Hematopoietic multipotent progenitor cell treated with erythropoietin and hydrocortisone succinate and interleukin-3 and kit ligand, for 6 days (in vitro differentiated cells): Measurements from ENCODE around the gene AHI1.
"Not testable (repeated sequence)": the region's sequence is repeated elsewhere in the genome, so short reads cannot be mapped to it uniquely, and the experiment has no call there.

Source experiments
- DNase-seq: peaks from one replicate; pipeline ENCODE4 v3.0.0-alpha.2; 2015

Gene AHI1

DNA sequence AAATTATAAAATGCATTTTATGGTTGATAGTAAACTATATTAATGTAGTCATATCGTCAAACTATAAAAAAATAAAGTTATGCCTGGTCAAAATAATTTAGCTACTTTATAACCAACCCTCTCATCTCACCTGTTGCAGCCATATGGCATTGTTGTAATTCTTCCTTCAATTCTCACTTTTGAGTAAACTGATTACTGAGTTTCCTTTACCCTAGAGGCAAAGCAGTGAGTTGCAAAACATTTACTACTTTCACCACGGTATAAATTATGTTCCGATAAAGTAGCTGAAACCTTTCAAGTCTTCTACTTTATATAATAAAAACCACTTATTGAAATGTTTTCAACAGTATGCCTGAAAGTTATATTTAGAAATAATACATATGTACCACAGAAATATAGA lies 113.8 kb downstream of the AHI1 start:
- DNase-seq, result no peak

DNA sequence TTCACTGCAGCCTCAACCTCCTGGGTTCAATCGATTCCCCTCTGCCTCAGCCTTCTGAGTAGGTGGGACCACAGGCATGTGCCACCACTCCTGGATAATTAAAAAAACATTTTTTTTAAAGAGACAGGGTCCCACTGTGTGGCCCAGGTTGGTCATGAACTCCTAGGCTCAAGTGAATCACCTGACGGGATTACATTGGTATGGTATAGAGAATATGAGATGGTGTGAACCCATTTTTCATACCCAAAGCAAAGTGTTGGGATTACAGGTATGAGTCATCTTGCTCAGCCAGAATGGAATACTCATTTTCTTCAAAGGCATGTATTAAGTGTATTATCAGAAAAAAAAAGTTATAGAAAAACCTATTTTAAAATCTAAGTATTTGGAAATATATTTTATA lies 114.2 kb downstream of the AHI1 start:
- DNase-seq, result no peak

DNA sequence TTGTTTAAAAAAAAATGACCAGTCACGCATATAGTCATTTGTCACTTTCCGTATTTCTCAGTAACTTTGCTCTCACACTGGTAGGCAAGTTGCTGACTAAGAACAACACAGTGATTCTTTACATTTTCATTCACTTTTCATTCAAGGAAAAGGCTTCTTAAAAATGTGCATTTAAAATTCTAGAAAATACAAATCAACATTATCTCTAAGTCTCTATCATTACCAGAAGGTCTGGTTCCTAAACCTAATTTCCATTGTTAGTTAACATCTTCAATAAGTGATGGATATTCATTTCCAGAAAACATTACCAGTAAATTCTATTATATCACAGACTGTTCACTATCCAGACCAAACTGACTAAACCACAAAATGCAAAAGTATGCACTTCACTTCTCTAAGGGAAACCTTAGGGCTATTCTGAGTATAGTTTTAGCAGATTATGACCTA lies 115.3 kb downstream of the AHI1 start:
- no peak for DNase-seq

DNA sequence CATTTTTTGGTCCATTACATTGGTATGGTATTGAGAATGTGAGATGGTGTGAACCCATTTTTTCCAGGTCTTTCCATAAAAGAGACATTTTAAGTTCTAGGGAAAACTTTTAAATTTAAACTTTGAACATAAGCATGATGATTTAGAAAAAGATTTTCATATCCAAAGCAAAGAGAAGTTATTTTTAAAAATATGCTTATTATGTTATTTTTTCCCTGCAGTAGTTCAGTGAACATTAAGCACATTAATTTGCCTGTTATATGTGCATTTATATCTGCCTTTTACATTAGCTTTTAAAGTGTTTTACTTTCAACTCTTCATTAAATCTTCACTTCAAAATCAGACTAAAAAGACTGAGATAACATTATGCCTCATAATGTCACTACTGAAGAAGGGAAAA lies 116.7 kb downstream of the AHI1 start:
- no peak for DNase-seq

DNA sequence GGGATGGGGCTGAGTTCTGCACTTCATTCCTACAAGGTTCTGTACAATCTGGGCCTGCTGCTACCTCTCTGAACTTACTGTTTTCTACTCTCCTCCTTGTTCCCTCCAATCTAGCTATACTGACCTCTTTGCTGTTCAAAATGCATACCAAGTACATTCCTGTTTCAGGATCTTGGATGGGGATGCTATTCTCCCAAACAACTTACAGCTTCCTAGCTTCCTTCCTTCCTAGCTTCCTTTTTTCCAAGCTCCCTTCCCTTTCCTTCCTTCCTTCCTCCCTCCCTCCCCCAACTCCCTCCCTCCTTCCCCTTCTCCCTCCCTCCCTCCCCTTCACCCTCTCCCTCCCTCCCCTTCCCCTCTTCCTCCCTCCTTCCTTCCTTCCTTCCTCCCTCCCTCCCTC lies 117.9 kb downstream of the AHI1 start:
- DNase-seq, result no peak

DNA sequence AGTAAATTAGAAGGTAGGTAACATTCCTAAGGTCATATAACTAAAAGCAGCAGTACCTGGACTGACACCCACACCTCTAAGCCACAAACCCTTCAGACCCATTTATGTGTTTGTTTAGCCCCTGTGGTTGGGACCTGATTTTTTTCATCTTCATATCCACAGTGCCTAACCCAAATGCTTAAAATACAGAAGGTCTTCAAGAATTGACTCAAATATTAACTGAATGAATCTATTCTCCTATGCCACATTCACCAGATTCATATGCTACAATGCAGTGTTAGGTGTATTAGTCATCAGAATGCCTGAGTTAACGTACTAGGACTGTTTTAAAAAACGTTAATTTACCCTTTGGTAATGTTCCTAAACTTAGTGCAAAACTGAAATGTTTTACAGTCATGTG lies 124.8 kb downstream of the AHI1 start:
- no peak for DNase-seq

DNA sequence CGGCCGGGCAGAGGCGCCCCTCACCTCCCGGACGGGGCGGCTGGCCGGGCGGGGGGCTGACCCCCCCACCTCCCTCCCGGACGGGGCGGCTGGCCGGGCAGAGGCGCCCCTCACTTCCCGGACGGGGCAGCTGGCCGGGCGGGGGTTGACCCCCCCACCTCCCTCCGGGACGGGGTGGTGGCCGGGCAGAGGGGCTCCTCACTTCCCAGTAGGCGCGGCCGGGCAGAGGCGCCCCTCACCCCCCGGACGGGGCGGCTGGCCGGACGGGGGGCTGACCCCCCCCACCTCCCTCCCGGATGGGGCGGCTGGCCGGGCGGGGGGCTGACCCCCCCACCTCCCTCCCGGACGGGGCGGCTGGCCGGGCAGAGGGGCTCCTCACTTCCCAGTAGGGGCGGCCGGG lies 133.9 kb downstream of the AHI1 start:
- DNase-seq, result not testable (repeated sequence)

DNA sequence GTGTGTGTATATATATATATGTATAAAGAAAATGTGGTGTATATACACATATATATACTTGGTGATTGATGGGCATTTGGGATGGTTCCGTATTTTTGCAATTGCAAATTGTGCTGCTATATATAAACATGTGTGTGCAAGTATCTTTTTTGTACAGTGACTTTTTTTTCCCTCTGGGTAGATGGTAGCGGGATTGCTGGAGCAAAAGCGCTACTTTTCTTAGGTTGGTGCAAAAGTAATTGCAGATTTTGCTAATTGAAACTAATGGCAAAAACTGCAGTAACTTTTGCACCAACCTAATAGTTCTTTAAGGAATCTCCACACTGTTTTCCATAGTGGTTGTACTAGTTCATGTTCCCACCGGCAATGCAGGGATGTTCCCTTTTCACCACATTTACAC lies 135.4 kb downstream of the AHI1 start:
- DNase-seq, result no peak

DNA sequence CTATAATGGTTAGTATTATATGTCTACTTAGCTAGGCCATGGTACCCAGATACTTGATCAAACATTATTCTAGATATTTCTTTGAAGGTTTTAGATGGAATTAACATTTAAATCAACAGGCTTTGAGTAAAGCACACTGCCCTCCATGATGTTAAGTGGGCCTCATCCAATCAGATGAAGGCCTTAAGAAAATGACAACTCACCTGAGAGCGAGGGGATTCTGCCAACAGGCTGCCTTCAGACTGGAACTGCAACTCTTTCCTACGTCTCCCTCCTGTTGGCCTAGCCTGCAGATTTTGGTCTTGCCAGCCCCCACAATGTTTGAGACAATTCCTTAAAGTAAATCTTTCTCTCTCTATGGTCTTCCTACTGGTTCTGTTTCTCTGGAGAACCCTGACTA lies 137.3 kb downstream of the AHI1 start:
- DNase-seq, result no peak

DNA sequence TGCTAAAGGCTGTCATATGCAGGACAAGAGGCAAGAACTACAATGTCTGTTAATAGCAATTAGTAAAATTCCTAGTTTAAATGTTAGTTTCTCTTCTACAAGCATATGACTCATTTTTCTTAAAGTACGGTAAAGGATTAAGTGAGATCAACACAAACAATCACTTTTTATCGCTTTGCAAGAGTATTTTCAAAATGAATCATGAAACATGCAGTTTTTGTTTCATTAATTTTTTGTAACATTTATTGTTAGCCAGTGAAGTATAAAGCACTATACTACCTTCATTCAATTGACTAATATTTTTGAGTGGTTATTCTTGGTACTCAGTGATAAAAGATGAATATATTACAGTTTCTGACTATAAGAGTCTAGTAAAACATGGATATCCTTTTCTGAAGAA lies 138.6 kb downstream of the AHI1 start:
- DNase-seq, result no peak

DNA sequence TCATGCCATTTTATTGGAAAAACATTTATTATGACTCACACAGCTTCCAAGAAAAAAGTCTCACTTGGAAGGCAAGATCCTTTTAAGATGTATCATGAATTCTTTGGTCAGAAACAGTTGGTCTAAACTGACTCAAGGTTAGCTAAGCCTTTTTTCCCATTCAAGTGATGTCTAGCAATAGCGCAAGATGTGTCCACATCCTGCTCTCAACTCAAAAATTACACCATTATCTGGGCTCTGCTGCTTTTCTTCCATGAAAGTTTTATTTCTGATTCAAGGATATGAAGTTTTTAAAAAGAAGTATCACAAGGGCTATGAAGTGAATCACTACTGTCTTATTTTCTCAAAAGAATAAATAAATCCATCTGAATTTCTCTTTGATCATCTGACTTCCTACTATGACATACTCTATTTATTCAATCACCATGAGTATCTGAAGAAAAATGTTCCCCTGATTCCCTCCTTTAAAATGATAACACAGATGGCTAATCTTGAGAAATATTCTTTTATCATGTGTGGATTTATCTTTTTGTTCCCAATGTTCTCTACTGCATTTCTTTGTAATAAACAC lies 139.2 kb downstream of the AHI1 start:
- no peak for DNase-seq

DNA sequence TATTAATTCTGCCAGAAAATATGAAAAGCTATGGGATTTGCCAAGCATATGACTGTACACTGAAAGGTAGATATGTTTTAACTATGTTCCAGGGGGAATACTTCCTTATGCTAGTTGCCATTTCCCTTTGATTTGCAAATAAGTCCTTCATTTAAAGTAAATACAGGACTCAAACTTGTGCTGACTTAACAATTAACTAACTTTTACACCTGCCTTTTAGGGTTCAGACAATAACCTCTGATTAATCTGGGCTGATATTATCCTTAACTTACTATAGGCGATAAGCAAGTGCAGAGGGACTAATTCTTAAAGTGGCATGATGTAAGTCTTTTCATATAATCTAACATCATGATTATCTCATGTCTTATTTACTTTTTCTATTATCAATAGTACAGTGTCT lies 143.1 kb downstream of the AHI1 start:
- no peak for DNase-seq

DNA sequence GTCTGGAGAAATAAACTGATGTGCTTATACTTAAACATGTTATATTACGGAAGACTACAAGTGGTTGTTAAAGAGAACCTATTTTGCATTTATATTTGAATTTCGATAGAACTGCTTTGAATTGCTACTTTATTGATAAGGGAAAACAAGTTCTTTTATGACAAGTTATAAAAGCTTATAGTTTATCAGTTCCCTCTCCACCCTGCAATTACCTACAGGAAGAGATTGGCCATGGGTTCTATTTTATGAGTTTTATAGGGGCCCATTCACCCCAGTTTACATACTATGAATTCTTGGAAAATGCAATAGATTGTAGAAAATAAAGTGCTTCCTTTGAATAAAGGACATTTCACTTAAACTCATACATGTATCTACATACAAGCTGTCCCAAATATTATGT lies 144.4 kb downstream of the AHI1 start:
- no peak for DNase-seq

DNA sequence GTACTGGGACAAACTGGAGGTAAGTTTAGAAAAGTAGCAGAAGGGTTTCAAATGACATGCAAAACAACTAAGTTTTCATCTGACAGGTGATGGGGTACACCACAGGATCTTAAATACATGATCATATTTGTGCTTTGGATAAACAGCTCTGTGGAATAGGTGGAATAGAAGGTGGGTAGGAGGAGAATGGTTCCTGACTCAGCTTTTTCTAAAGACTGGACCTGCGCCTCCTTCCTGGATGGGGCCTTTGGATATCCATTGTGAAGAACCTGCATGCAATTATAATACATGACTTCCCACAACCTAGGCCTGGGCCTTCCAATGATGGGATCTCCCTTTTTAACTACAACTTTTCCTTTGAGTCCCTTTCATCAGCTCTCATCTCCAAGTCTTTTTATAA lies 145.9 kb downstream of the AHI1 start:
- no peak for DNase-seq

DNA sequence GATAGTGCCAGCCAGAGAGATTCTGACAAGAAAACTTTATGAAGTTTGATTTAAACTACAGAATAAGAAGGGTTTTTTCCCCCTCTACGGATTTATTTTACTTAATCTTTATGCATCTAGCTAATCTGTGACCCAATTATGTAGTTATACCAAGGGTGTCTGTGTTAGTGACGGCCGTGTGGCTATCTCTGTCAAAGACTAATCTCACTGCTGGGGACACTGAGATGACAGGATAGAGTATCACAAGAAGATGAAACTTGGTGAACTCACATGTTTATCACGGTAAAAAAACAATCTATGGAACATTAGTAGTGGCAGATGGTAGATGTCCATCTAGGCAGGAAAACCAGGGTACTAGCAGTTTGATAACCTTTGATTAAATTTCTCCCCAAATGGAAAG lies 149.7 kb downstream of the AHI1 start:
- DNase-seq, result no peak

DNA sequence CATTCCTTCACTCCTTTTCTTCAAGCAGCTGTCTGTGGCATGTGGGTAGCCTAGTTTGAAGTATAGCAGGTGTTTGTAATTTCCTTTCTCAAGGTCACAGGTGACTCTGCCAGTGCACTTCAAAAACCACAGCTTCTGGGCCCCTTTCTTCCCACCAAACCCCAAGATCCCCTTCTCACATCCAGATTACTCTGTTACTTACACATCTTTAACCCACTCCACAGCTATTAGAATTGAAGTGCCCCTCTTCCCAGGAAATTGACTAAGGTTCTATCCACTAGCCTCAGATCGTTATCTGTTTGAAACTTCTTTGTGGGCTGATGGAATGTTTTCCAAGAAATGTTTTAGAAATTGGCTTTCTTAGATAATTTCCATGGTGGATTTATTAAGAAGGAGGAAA lies 150.8 kb downstream of the AHI1 start:
- DNase-seq, result no peak

DNA sequence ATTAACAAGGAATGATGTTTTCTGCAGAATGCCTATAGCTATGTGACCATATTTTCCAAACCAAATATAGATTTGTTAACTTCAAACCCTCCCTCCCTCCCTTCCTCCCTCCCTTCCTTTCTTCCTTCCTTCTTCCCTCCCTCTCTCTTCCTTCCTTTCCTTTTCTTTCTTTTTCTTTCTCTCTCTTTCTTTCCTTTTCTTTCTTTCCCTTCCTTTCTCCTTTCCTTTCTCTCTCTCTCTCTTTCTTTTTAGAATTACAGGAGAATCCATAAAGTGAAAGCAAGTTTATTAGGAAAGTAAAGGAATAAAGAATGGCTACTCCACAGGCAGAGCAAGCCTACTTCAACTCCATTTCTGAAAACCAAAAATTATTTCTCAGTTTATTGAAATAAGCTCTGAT lies 153.0 kb downstream of the AHI1 start:
- DNase-seq, result no peak

DNA sequence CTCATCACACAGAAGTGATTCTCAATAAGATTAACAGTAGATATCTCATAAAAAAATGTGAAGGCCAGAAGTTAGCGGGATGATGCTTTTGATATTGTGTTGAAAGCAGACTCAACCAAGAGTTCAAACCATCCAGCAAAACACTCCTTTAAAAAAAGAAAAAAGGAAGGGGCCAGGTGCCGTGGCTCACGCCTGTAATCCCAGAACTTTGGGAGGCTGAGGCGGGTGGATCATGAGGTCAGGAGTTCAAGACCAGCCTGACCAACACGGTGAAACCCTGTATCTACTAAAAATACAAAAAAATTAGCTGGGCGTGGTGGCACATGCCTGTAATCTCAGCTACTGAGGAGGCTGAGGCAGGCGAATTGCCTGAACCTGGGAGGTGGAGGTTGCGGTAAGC lies 157.6 kb downstream of the AHI1 start:
- DNase-seq, result not testable (repeated sequence)

DNA sequence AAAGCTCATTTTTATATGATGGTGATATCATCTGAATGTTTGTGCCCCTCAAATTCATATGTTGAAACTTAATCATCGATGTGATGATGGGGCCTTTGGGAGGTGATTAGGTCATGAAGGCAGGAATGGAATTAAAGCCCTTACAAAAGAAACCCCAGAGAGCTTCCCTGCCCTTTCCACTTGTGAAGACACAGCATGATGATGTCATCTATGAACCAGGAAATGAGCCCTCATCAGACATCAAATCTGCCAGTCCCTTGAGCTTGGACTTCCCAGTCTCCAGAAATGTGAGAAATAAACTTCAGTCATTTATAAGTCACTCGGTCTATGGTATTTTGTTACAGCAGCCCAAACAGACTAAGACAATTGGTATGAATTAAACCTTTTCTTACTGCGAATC lies 163.4 kb downstream of the AHI1 start:
- DNase-seq, result no peak

DNA sequence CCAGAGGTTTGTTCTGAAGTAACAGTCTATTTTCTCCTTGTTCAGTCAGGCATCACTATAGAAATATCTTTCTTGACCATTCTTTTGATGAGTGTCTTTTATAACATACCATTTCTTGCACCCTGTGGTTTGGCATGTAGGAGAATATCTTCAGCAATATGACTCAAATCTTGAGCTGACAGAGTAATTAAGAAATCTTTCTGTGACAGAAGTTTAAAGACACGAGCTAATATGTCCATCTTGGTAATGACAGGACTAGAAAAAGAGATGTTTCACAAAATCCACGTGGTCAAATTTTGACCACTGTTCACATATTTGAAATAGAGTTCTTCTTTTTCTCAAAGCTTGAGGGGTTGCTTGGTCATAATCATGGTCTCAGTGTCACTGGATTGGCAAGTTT lies 166.5 kb downstream of the AHI1 start:
- DNase-seq, result no peak

DNA sequence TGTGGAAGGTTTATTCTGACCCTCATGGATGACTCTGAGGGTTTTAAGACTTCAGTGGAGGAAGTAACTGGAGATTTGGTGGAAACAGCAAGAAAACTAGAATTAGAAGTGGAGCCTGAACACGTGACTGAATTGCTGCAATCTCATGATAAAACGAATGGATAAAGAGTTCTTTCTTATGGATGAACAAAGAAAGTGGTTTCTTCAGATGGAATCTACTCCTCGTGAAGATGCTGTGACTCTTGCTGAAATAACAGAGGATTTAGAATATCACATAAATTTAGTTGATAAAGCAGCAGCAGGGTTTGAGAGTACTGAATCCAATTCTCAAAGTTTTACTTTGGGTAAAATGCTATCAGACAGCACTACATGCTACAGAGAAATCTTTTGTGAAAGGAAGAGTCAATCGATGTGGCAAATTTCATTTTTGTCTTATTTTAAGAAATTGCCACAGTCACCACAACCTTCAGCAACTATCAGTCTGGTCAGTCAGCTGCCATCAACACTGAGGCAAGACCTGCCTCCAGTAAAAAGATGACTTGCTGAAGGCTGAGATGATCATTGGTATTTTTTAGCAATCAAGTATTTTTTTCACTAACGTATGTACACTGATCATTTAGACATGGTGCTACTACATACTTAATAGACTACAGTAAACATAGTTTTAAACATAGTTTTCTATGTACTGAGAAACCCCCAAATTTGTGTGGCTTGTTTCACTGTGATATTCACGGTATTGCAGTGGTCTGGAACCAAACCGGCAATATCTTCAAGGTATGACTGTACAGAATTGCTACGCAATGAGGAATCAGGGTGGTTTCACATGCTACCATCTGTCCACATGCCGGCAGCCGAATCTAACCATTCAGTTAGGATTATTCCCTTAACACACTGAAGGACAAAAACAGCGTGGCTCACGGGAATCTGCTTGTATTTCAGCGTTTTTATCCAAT lies 167.4 kb downstream of the AHI1 start:
- no peak for DNase-seq

DNA sequence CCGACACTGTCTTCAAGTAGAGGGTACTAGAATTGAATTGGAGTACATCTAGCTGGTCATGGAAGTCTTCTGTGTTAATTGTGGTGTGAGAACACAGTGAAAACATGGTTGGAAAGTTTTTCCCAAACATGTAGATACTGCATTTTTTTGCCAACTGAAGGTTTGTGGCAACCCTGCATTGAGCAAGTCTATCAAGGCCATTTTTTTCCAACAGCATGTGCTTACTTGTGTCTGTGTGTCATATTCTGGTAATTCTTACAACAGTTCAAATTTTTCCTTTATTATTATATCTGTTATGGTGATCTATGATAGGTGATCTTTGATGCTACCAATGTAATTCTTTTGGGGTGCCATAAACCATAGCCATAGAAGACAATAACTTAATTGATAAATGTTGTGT lies 169.4 kb downstream of the AHI1 start:
- DNase-seq, result no peak

DNA sequence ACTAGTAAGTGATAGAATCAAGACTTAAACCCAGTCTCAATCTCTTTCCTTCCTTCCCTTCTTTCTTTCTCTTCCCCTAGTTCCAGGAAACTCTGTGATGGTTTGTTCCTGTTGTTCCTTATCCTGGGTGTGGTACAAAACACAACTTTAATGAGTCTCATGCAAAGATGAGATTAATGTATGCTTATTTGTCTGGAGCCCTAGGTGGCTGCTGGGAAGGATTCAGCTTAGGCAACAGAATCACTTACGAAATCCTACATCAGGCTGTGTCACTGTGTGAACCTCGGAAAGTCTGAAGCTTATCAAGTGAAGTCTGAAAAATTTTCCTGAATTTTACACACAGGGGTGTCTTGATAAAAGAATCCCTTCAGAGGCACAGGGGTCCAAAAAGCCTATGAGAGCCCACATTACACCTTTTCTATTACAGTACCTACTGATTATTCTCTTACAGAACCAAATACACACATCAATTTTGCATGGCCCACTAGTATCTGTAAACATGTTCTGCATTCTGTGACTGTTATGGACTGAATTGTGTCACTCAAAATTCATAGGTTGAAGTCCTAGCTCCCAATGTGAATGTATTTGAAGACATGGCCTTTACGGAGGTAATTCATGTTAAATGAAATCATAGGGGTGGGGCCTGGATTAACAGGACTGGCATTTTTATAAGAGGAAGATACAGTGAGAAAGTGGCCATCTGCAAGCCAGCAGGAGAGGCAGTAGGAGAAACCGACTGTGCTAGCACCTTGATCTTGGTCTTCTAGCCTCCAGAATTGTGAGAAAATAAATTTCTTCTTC lies 171.7 kb downstream of the AHI1 start:
- DNase-seq, result peak; percentile 88

DNA sequence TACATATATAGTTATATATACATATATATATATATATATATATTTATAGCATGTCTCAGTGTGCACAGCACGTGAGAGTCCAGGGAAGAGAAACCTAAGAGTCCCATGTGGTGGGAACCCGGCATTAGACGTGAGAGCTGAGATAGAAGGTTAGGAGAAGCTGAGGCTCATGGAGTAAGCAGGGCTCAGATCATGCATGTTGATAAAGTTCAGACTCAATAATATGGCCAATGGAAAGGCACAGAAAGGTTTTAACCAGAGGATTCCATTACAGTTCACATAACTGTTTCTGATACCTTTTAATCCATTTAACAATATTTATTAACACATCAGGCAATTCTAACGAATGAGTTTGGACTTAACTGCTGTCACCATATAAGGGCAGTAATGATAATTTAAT lies 173.0 kb downstream of the AHI1 start:
- DNase-seq, result no peak
